SK-N-DZ (cell line): ENCODE data around the gene HSP90AA1.

Experiments used
- DNase-seq: peaks from one replicate; pipeline ENCODE4 v3.0.0-alpha.2; 2015; ENCODE audit warnings: low spot score
- small RNA-seq, 2 experiments: library from RNA; depleted of rRNA; stranded (forward); fragments of <200 nt; gene quantifications; one replicate each; pipeline ENCODE3, GENCODE V24; 2014

Gene HSP90AA1

GRCh38 chr14:102043251-102044025, 43.4 kb downstream of the HSP90AA1 start:
- no peak for DNase-seq

- DNase-seq: no peak
These were observed 44.1 kb downstream of the HSP90AA1 start for GRCh38 chr14:102042699-102043098.

GRCh38 chr14:102040153-102040552, 46.7 kb downstream of the HSP90AA1 start:
- DNase-seq: no peak

DNA sequence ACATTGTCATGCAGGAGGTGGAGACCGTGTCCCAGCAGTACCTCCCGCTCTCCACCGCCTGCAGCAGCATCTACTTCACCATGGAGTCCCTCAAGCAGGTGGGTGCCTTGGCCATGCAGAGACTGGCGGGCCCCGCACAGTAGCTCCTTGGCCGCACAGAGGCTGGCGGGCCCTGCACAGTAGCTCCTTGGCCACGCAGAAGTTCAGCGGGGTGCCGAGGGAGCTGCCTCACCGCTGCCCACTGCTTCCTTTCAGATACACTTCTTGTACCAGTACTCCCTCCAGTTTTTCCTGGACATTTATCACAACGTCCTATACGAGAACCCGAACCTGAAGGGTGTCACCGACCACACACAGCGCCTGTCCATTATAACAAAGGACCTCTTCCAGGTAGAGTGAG, 47.7 kb downstream of the HSP90AA1 start:
- DNase-seq: no peak

DNA sequence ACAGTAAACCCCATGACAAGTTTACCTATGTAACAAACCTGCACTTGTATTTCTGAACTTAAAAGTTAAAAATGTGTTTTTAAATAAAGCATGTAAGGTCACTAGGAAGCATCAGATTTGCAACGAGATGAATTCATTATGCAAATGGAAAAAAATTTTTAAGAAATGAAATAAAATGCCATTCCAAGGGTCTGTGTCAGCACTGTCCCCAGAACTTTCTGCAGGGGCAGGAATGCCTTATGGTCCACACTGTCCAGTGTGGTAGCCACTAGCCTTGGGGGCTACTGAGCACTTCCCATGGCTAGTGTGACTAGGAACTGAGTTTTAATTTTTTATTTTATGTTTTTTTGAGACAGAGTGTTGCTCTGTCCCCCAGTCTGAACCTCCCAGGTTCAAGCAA, 49.2 kb downstream of the HSP90AA1 start:
- DNase-seq: no peak

DNA sequence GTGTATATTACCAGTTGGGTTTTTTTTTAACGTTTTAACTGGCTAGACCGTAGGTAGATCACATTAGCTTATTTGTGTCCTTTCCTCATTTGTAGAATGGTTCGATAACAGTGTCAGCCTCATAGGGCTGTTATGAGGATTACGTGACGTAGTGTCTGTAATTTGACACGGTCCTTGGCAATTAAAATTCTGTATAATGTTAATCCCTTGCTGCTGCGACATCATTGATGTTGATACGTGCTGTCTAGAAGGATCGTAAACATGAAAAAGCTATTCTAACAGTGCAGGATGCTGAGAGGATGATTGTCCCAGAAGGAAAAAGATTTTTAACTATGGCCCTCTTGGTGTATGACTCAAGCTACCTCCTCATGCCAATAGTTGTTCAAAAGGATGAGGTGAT, 50.9 kb downstream of the HSP90AA1 start:
- no peak for DNase-seq

DNA sequence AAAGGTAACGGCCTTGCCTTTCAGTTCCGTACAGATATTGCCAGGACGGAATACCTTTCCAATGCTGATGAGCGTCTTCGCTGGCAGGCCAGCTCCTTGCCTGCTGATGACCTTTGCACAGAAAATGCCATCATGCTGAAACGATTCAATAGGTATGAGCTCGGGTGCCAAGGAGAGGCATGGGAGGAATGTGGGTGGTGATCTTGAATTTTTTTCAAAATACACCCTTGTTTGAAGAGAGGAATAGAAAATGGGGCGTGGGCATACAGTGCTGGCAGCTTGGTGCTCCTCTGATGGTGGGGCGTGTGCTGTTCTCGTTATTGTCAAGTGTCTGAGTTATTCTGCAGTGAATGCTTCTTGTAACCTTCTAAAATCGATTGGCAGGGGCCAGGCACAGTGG, 52.5 kb downstream of the HSP90AA1 start:
- DNase-seq: no peak

DNA sequence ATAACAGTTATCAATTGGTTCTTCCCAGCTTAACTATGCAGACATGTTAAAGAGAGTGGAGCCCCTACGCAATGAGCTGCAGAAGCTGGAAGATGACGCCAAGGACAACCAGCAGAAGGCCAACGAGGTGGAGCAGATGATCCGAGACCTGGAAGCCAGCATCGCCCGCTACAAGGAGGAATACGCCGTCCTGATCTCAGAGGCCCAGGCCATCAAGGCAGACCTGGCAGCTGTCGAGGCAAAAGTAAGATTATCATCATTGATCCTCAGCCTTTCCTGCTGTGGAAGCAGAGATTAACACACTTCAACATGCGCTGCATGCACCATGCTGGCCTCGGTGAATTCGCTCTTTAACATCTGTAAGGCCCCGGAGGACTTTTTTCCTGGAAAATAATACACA, 53.6 kb downstream of the HSP90AA1 start:
- DNase-seq: no peak

Small RNAs within 50 kb of the gene (small RNA-seq; reads per million reads assigned to genes)
- gene RN7SL472P: 0.03 to 0.40 reads per million in 2 experiments
